Skeletal muscle satellite cell (primary cell): ENCODE results near the gene SNX20.

ENCODE experiments used
- H3K27me3 ChIP-seq: 2 replicates; pipeline ENCODE4 v1.7.0; 2013; ENCODE audit warnings: low read length; ENCODE audit not compliant: control insufficient read depth, insufficient read depth
- H3K36me3 ChIP-seq: 2 replicates; pipeline ENCODE4 v1.7.0; 2013; ENCODE audit warnings: mild to moderate bottlenecking, control low read depth, low read length; ENCODE audit not compliant: insufficient read depth
- H3K4me1 ChIP-seq: 2 replicates; pipeline ENCODE4 v1.7.0; 2013; ENCODE audit warnings: low read length; ENCODE audit not compliant: control insufficient read depth, insufficient read depth
- H3K4me2 ChIP-seq: 2 replicates; pipeline ENCODE4 v1.7.0; 2013; ENCODE audit warnings: mild to moderate bottlenecking, low read length
- H3K4me3 ChIP-seq: 2 replicates; pipeline ENCODE4 v1.7.0; 2013; ENCODE audit warnings: low read length
- H3K9ac ChIP-seq: 2 replicates; pipeline ENCODE4 v1.7.0; 2013; ENCODE audit warnings: mild to moderate bottlenecking, low read depth, low read length, moderate library complexity
- H3K9me3 ChIP-seq: replicated peaks from 2 replicates; pipeline ENCODE4 v1.7.0; 2013; ENCODE audit warnings: mild to moderate bottlenecking, control low read depth, low read length

SNX20 gene

DNA sequence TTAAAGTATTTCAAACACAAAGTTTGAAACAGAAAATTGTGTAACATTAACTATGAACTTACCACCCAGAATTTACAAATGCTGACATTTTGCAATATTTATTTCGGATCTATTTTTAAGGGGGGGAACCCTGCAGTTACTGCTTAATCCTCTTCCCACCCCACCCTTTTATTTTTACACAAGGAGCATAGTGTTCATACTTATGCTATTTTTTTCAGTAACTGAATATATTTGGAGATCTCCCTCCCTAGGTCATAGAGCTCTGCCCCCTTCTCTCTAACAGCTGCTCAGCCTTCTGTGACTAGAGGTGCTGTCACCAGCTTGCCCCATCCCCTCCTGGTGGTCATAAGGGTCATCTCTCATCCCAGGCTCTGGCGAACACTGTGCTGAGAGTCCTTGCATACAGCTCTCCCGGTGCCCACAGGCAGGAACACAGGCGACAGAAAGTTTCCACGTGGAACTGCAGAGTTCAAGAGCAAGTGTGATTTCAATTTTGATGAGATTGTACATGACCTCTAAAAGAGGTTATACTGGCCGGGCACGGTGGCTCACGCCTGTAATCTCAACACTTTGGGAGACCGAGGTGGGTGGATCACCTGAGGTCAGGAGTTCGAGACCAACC, 44.2 kb downstream of the SNX20 start:
- no peak overlapping the region for H3K4me3 ChIP-seq
- H3K27me3 ChIP-seq: peaks cover 10% of the 10 kb centered on the region
- no peaks in the 10 kb centered on the region for H3K36me3 ChIP-seq
- no peaks in the 10 kb centered on the region for H3K9me3 ChIP-seq
- no peak overlapping the region for H3K9ac ChIP-seq
- H3K4me2 ChIP-seq: no peak overlapping the region
- H3K4me1 ChIP-seq: no peaks in the 10 kb centered on the region

DNA sequence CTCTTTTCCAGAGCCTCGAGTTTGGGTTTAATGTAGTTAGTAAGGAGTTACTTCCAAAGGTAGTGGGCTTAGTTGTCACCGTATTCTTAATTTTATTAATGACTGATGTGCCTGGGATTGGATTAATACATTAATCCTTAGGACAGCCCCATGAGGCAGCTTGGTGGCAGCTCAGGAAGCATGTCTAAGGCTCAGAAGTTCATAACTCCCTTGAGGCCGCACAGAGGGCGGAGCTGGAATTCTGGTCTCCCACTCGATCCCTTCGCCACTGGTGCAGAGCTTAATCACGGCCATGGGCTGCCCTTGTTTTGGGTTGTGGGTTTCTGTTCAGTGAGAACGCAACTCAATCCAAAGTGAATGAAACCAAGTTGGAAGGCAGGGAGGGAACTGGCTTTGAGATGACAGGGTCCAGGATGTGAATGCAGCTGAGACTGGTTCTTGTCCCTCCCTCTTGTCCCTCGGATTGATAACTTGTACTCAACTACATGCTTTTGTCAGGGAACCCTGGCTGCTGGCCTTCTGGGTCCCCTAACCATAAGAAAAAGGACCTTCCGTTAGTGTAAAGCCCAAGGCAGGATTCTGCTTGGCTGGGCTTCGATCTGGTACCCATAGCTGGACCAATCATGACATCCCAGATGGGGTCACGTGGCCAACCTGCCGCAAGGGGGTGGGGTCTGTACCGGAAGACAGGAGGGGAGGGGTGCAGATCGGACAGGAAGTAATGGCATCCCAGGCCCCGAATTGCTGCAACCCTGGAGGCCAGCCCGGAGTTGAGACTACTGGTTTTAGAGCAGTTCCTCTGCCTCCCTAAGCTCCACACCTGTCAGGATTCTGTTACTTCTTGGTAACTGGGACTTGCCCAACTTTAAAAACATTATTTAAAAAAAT, 45.4 kb downstream of the SNX20 start:
- no peaks in the 10 kb centered on the region for H3K9me3 ChIP-seq
- no peaks in the 10 kb centered on the region for H3K36me3 ChIP-seq
- no peak overlapping the region for H3K9ac ChIP-seq
- no peak overlapping the region for H3K4me2 ChIP-seq
- no peaks in the 10 kb centered on the region for H3K4me1 ChIP-seq
- H3K4me3 ChIP-seq: no peak overlapping the region
- H3K27me3 ChIP-seq: peaks cover 10% of the 10 kb centered on the region

DNA sequence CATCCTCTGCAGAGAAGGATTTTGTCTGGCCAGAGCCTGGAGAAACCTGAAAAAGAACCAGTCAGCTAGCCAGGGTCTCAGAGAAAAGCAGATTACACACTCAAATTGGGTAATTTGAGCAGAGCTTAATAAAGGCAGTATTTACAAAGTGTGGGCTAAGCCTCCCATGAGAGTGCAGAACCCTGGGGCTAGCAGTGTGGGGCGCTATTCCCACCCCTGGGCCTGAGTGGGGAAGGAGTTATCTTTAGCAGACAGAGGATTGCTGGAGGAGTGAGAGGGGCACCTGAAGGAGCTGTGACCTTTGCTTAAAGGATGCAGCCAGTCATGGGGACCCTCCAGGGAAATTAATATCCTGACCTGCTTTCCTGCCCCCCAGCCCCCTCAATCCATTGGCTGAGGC, 46.2 kb downstream of the SNX20 start:
- Histone ChIP-seq H3K36me3 (no peaks in the 10 kb centered on the region), H3K4me1 (no peaks in the 10 kb centered on the region), H3K4me3 (no peak overlapping the region), H3K27me3 (peaks cover 7% of the 10 kb centered on the region), H3K9me3 (no peaks in the 10 kb centered on the region), H3K4me2 (no peak overlapping the region), H3K9ac (no peak overlapping the region)

DNA sequence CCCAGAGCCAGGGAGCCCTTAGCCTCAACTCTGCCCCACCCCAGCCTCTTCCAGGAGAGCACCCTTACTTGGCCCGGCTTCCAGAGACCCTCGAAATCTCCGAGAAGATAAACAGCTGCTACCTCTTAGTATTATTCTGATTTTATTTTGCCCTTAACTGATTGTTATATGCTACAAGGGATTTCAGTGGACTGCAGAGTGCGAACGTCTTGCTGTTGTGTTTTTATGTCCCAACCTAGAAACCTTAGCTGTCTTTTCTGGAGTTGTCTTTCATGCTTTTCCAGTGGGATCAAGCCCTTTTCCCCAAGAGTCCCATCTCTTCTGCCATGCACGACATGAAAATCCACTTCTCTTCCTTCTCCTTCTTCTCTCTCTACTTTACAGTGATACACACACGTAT, 47.0 kb downstream of the SNX20 start:
- H3K9ac ChIP-seq: no peak overlapping the region

DNA sequence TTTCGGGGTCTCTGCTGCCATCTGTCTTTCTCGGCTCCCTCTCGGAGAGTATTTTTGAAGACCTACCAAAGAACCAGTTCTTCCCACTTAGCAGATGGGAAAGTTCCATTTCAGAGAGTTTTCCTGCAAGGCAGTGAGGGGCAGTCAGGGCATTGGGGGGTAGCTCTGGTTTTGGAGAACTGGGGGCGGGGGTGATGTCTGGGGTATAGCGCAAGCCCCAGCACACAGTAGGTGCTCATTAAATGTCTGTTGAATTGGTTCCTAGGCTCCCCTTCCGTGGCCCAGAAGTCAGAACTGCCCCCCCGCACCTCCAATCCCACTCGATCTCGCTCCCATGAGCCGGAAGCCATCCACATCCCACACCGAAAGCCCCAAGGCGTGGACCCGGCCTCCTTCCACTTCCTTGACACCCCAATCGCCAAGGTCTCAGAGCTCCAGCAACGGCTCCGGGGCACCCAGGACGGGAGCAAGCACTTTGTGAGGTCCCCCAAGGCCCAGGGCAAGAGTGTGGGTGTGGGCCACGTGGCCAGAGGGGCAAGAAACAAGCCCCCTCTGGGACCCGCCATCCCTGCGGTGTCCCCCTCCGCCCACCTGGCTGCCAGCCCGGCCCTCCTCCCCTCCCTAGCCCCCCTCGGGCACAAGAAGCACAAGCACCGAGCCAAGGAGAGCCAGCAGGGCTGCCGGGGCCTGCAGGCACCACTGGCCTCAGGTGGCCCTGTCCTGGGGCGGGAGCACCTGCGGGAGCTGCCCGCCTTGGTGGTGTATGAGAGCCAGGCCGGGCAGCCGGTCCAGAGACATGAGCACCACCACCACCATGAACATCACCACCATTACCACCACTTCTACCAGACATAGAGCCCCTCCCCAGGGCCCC, 47.9 kb downstream of the SNX20 start:
- H3K36me3 ChIP-seq: no peaks in the 10 kb centered on the region
- H3K4me3 ChIP-seq: no peak overlapping the region
- H3K9me3 ChIP-seq: no peaks in the 10 kb centered on the region
- no peak overlapping the region for H3K4me2 ChIP-seq
- H3K9ac ChIP-seq: no peak overlapping the region
- H3K4me1 ChIP-seq: no peaks in the 10 kb centered on the region
- H3K27me3 ChIP-seq: peaks cover 6% of the 10 kb centered on the region

More for the DNA sequence above, 47.0 kb downstream of the SNX20 start:
- Histone ChIP-seq H3K36me3 (no peaks in the 10 kb centered on the region), H3K9me3 (no peaks in the 10 kb centered on the region), H3K4me3 (no peak overlapping the region), H3K4me2 (no peak overlapping the region), H3K4me1 (no peaks in the 10 kb centered on the region), H3K27me3 (peaks cover 6% of the 10 kb centered on the region)

DNA sequence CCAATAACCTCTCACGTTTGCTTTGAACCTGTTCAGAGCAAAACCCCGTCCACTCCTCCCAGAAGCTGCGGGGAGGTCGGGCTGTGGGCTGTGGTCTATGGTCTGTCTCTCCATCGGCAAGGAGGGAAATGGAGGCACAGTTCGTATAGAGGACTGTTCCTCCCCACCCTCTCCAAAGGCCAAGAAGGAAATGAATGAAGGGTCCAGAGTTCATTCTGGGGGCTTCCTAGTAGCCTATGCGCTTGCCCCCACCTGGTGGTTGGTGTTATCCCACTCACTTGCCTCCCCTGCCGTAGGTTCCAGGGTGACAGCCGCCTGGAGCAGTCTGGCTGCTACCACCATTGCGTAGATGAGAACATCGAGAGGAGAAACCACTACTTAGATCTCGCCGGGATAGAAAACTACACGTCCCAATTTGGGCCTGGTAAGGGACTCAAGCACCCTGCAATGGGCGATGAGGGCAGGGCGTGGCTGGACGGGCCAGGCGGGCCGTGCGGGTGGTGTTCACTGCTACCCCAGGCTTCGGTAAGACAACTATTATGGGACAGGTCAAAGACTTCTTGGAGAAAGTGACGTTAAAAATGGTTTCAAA, 49.0 kb downstream of the SNX20 start:
- Histone ChIP-seq H3K36me3 (no peaks in the 10 kb centered on the region), H3K4me3 (no peak overlapping the region), H3K4me1 (no peaks in the 10 kb centered on the region), H3K27me3 (peaks cover 6% of the 10 kb centered on the region), H3K9ac (no peak overlapping the region), H3K9me3 (no peaks in the 10 kb centered on the region), H3K4me2 (no peak overlapping the region)

DNA sequence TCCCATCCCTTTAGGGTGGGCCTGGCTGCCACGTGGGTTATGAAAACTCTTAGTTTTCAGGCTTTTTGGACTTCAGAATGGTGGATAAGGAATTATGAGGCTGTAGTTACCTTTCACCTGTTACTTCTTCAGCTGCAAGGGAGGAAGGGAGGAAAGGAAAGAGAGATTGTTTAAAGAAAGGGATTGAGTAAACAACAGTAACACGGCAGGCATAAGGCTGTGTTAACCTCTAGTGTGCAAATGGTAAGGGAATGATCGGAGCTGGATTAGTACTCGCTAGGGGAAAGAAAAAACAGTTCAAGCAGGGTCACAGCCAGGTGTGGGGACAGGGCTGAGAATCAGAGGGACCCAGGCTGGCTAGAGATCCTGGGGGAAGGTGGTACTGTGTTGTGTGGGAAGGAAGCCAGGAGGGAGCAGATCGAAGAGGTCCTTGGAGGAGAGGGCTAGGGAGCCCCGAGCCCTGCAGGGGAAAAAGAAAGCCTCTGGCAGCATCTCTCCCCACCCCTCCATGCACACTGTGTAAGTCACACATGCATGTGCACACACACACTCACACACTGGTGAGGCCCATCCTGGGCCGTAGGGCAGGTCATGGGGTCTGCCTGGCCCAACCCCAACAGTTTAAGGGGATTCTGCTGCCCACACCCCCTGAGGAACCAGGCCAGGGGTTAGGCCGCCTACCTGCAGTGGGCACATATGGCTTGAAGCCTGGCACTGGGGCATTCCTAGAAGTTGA, 49.7 kb downstream of the SNX20 start:
- Histone ChIP-seq H3K9me3 (no peaks in the 10 kb centered on the region), H3K4me1 (no peaks in the 10 kb centered on the region), H3K27me3 (peaks cover 6% of the 10 kb centered on the region), H3K36me3 (no peaks in the 10 kb centered on the region), H3K4me2 (no peak overlapping the region), H3K9ac (no peak overlapping the region), H3K4me3 (no peak overlapping the region)

DNA sequence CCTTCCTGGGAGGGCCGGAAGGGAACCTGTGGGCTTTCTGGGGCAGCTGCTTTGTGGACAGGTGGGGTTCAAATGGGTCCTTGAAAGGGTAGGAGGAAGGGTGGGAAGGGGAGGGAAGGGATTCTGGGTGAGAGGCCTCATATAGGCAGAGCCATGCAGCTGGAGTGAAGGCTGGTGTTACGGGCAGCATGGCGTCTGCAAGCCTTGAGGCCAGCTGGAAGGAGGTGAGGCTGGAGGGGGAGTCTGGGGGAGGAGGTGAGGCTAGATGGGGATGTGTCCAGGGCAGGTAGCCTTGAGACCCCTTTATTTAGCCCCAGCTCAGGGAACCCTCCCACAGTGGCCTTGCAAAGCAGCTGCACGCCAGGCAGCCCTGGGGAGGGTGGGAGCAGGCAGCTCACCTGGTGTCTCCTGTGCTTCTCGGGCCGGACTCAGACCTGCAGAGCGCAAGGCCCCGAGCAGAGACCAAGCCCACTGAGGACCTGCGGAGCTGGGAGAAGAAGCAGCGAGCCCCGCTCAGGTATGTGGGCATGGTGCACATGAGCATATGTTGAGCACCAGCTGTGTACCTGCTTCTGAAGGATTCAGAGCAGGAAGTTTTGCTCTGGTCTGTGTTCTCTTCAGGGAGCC, 50.6 kb downstream of the SNX20 start:
- Histone ChIP-seq H3K9ac (no peak overlapping the region), H3K36me3 (no peaks in the 10 kb centered on the region), H3K4me3 (no peak overlapping the region), H3K27me3 (peaks cover 4% of the 10 kb centered on the region), H3K9me3 (no peaks in the 10 kb centered on the region), H3K4me1 (no peaks in the 10 kb centered on the region), H3K4me2 (no peak overlapping the region)

DNA sequence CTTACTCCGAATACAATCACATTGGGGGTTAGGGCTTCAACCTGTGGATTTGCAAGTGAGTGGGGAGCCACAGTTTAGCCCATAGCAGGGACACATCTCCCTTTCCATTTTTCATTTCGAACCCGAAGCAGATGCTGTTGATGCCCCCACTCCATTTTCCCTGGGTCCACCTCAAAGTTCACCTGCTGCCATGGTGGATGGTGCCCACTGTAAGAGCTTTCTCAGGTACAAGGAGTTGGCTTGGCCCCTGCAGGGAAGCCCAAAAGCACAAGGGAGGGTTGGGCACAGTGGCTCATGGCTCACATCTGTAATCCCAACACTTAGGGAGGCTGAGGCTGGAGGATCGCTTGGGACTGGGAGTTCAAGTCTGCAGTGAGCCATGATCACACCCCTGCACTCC, 51.8 kb downstream of the SNX20 start:
- Histone ChIP-seq H3K9me3 (no peaks in the 10 kb centered on the region), H3K4me3 (no peak overlapping the region), H3K27me3 (peaks cover 2% of the 10 kb centered on the region), H3K36me3 (no peaks in the 10 kb centered on the region), H3K9ac (no peak overlapping the region), H3K4me1 (no peaks in the 10 kb centered on the region), H3K4me2 (no peak overlapping the region)

DNA sequence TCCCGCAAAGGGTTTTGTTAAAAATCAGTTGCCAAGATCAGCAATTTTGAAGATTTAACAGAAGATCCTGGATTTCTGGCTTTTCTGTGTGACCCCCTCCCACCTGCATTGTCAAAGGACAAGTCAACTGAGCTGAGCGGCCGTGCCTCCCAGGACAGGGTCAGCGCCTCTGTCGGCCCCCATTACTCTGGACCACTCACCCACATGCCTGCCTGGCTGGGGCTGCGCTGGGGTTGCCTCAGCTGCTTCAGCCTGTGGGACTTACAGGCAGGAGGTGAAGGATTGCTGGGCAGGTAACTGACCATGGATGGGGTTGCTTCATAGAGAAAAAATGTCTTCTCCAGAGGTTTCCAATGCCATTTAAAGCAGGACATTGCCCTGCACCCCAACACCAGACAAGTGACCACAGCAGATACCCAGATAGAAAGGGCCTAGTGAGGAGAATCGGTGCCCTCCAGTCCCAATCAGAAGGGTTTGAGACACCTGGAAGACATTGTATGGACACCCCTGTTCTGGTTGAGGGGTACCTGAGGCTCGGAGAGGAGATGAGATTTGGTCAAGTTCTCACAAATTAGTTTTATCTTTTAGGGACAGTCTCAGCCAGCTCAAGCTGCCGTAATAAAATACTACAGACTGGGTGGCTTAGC, 52.8 kb downstream of the SNX20 start:
- H3K4me3 ChIP-seq: no peak overlapping the region
- no peaks in the 10 kb centered on the region for H3K36me3 ChIP-seq
- H3K9ac ChIP-seq: no peak overlapping the region
- no peaks in the 10 kb centered on the region for H3K27me3 ChIP-seq
- no peak overlapping the region for H3K4me2 ChIP-seq
- H3K4me1 ChIP-seq: no peaks in the 10 kb centered on the region
- H3K9me3 ChIP-seq: no peaks in the 10 kb centered on the region
